SK-N-DZ (cell line): Measurements from ENCODE around the gene OSBPL1A. TPM values are rescaled to one million over a fixed set of nuclear protein-coding genes. Genes with fewer than 3 reads are reported as not detected.
A peak's percentile ranks its signal among the peaks of the same experiment; 100 is the strongest.

ENCODE experiments used
- DNase-seq: peaks from one replicate; pipeline ENCODE4 v3.0.0-alpha.2; 2015; ENCODE audit warnings: low spot score
- polyA plus RNA-seq, 2 experiments: library from polyadenylated mRNA; depleted of rRNA; stranded (reverse); fragments of >200 nt; gene quantifications; 2 replicates each; pipeline ENCODE4 v1.2.3, GENCODE V29; 2014

OSBPL1A gene
- 43.1 and 44.5 TPM in 2 replicates for polyA plus RNA-seq (2014; cell fraction: cytosol; rRNA removed)
- polyA plus RNA-seq (2014; cell fraction: nucleus; rRNA removed) = 38.7 and 42.1 TPM in 2 replicates

GRCh38 chr18:24397694-24398368 lies at the start of gene OSBPL1A:
OSBPL1A (minus strand) TSS chr18:24397824; CDS start chr18:24377533, 20,291 bp downstream.
- peak; percentile 94 for DNase-seq

GRCh38 chr18:24446953-24447538 lies 49.4 kb upstream of the OSBPL1A start:
- no peak for DNase-seq

GRCh38 chr18:24446453-24446852 lies 48.8 kb upstream of the OSBPL1A start:
- DNase-seq = no peak

- no peak for DNase-seq
Measured at GRCh38 chr18:24443870-24444269, 46.2 kb upstream of the OSBPL1A start.

- DNase-seq = no peak
Measured at GRCh38 chr18:24436939-24437338, 39.3 kb upstream of the OSBPL1A start.

GRCh38 chr18:24432618-24433017 lies 35.0 kb upstream of the OSBPL1A start:
- no peak for DNase-seq

- no peak for DNase-seq
Measured at GRCh38 chr18:24429188-24429587, 31.6 kb upstream of the OSBPL1A start.

- no peak for DNase-seq
Measured at GRCh38 chr18:24428709-24429108, 31.1 kb upstream of the OSBPL1A start.

- DNase-seq = no peak
Measured at GRCh38 chr18:24427484-24427883, 29.9 kb upstream of the OSBPL1A start.

- peak; percentile 85 for DNase-seq
Measured at GRCh38 chr18:24426398-24427294, 29.0 kb upstream of the OSBPL1A start, which contains the start of gene IMPACT. IMPACT (plus strand) TSS chr18:24426670; CDS start chr18:24426757, 87 bp downstream.

GRCh38 chr18:24426073-24426397 lies 28.4 kb upstream of the OSBPL1A start:
- DNase-seq = no peak

- DNase-seq = no peak
Measured at GRCh38 chr18:24421831-24422230, 24.2 kb upstream of the OSBPL1A start.

- no peak for DNase-seq
Measured at GRCh38 chr18:24420551-24420950, 22.9 kb upstream of the OSBPL1A start.

- DNase-seq = peak; percentile 38
Measured at GRCh38 chr18:24417480-24417879, 19.9 kb upstream of the OSBPL1A start.

- DNase-seq = no peak
Measured at GRCh38 chr18:24414349-24415003, 16.9 kb upstream of the OSBPL1A start.

- no peak for DNase-seq
Measured at GRCh38 chr18:24413148-24413547, 15.5 kb upstream of the OSBPL1A start.

GRCh38 chr18:24408496-24408895 lies 10.9 kb upstream of the OSBPL1A start:
- DNase-seq = no peak

- DNase-seq = no peak
Measured at GRCh38 chr18:24404591-24404990, 7.0 kb upstream of the OSBPL1A start.

GRCh38 chr18:24403076-24403475 lies 5.5 kb upstream of the OSBPL1A start:
- no peak for DNase-seq

- DNase-seq = no peak
Measured at GRCh38 chr18:24402209-24402785, 4.7 kb upstream of the OSBPL1A start.

GRCh38 chr18:24400587-24400986 lies 3.0 kb upstream of the OSBPL1A start:
- DNase-seq = no peak
